CD14-positive monocyte (primary cell): ENCODE data around the gene COPB2. TPM values are rescaled to one million over a fixed set of nuclear protein-coding genes. Genes with fewer than 3 reads are reported as not detected.
A peak's percentile ranks its signal among the peaks of the same experiment; 100 is the strongest.

Source experiments
- DNase-seq, 3 donors: peaks; one replicate each; pipeline ENCODE4 v3.0.0-alpha.2; 2011 to 2022
- H2AFZ ChIP-seq: 2 replicates; pipeline ENCODE4 v1.6.0; 2012; ENCODE audit warnings: mild to moderate bottlenecking, low read depth, low read length, inconsistent platforms; ENCODE audit not compliant: insufficient read depth, poor library complexity, severe bottlenecking
- H3K27ac ChIP-seq, 2 donors: 1 replicate in 1 of 2; 2 replicates in 1 of 2; pipeline ENCODE4 v1.5.1; 2012 to 2013; ENCODE audit warnings: low read length in 2 of 2, control low read depth in 1 of 2, inconsistent platforms in 1 of 2, low read depth in 1 of 2, mild to moderate bottlenecking in 1 of 2
- H3K27me3 ChIP-seq, 2 donors: one replicate each; pipeline versions ENCODE4 v1.6.0 to v1.6.1; 2011 to 2013; ENCODE audit warnings: low read length in 2 of 2; ENCODE audit not compliant: control insufficient read depth in 2 of 2, insufficient read depth in 2 of 2
- H3K36me3 ChIP-seq, 2 donors: replicated peaks in 1 of 2; 1 replicate in 1 of 2; 2 replicates in 1 of 2; pipeline versions ENCODE4 v1.5.1 to v1.6.1; 2012 to 2013; ENCODE audit warnings: low read length in 2 of 2, control low read depth in 1 of 2, inconsistent platforms in 1 of 2, mild to moderate bottlenecking in 1 of 2; ENCODE audit not compliant: insufficient read depth in 2 of 2, control insufficient read depth in 1 of 2
- H3K4me1 ChIP-seq, 2 donors: 1 replicate in 1 of 2; 2 replicates in 1 of 2; pipeline versions ENCODE4 v1.5.1 to v1.6.1; 2012 to 2013; ENCODE audit warnings: low read length in 2 of 2, control low read depth in 1 of 2, inconsistent platforms in 1 of 2, mild to moderate bottlenecking in 1 of 2, moderate library complexity in 1 of 2; ENCODE audit not compliant: insufficient read depth in 2 of 2, control insufficient read depth in 1 of 2
- H3K4me2 ChIP-seq: replicated peaks from 2 replicates; pipeline ENCODE3; 2012; ENCODE audit warnings: low read length, moderate library complexity, mild to moderate bottlenecking; ENCODE audit not compliant: poor library complexity, severe bottlenecking; ENCODE audit errors: extremely low read depth
- H3K4me3 ChIP-seq, 3 experiments: fragments of 200-600 bp in 1 of 3; sonication (generic) in 1 of 3; replicated peaks in 1 of 3; 1 replicate in 2 of 3; 2 replicates in 1 of 3; pipeline ENCODE4 v1.5.1; 2011 to 2013; ENCODE audit warnings: low read length in 3 of 3, mild to moderate bottlenecking in 3 of 3, control low read depth in 2 of 3, low read depth in 2 of 3, inconsistent platforms in 1 of 3, moderate library complexity in 1 of 3
- H3K79me2 ChIP-seq: 2 replicates; pipeline ENCODE4 v1.6.0; 2012; ENCODE audit warnings: mild to moderate bottlenecking, control low read depth, inconsistent platforms, low read length, moderate library complexity; ENCODE audit not compliant: insufficient read depth
- H3K9ac ChIP-seq: 2 replicates; pipeline ENCODE4 v1.6.0; 2017; ENCODE audit warnings: low read length, mild to moderate bottlenecking; ENCODE audit not compliant: insufficient read depth, poor library complexity, severe bottlenecking
- H3K9me3 ChIP-seq, 2 donors: replicated peaks in 1 of 2; 1 replicate in 1 of 2; 2 replicates in 1 of 2; pipeline versions ENCODE4 v1.5.1 to v1.6.1; 2012 to 2013; ENCODE audit warnings: low read length in 2 of 2, control low read depth in 1 of 2; ENCODE audit not compliant: control insufficient read depth in 1 of 2, insufficient read depth in 1 of 2
- H4K20me1 ChIP-seq: 2 replicates; pipeline ENCODE4 v1.6.0; 2012; ENCODE audit warnings: mild to moderate bottlenecking, low read length, control low read depth, moderate library complexity; ENCODE audit not compliant: insufficient read depth
- H3K27ac Mint-ChIP-seq, 7 donors: one replicate each; pipeline ENCODE4 v1.8.0; 2020; ENCODE audit warnings: mild to moderate bottlenecking in 7 of 7, mixed read lengths in 7 of 7, moderate library complexity in 6 of 7, inconsistent platforms in 2 of 7
- H3K27me3 Mint-ChIP-seq, 3 donors: one replicate each; pipeline ENCODE4 v1.8.0; 2021 to 2022; ENCODE audit warnings: low read depth in 3 of 3, mild to moderate bottlenecking in 3 of 3, mixed read lengths in 3 of 3, moderate library complexity in 3 of 3, inconsistent platforms in 1 of 3
- H3K36me3 Mint-ChIP-seq, 2 donors: one replicate each; pipeline ENCODE4 v1.8.0; 2020; ENCODE audit warnings: mixed read lengths in 2 of 2, inconsistent platforms in 1 of 2, mild to moderate bottlenecking in 1 of 2
- H3K4me1 Mint-ChIP-seq: one replicate; pipeline ENCODE4 v1.8.0; 2020; ENCODE audit warnings: mild to moderate bottlenecking, mixed read lengths
- H3K4me3 Mint-ChIP-seq, 2 donors: one replicate each; pipeline ENCODE4 v1.8.0; 2020; ENCODE audit warnings: mild to moderate bottlenecking in 2 of 2, mixed read lengths in 2 of 2, moderate library complexity in 1 of 2
- H3K9me3 Mint-ChIP-seq, 7 donors: one replicate each; pipeline ENCODE4 v1.8.0; 2020 to 2022; ENCODE audit warnings: mixed read lengths in 7 of 7, mild to moderate bottlenecking in 6 of 7, moderate library complexity in 6 of 7, inconsistent platforms in 2 of 7
- CTCF ChIP-seq: fragments of 200-600 bp; IDR thresholded peaks from one replicate; pipeline ENCODE4 v1.8.0; 2022; ENCODE audit warnings: antibody characterized with exemption, mild to moderate bottlenecking
- WGBS: methylation state at CpG from one replicate; pipeline ENCODE4 v1.1.5; 2013; ENCODE audit warnings: missing lambda C conversion rate; ENCODE audit not compliant: insufficient coverage; 5-methylcytosine and 5-hydroxymethylcytosine counted together
- intact Hi-C, 2 donors: fragments of 100-400 bp; cut with micrococcal nuclease; formaldehyde crosslinking; loops; one replicate each; pipeline versions ENCODE4 v1.15.0 to v1.15.1; 2023
- polyA plus RNA-seq, 3 donors: library from polyadenylated mRNA; depleted of rRNA in 1 of 3; unstranded in 2 of 3; stranded (reverse) in 1 of 3; fragments of 300-500 nt in 2 of 3; fragments of >200 nt in 1 of 3; fragmentation: Illumina TruSeq in 2 of 3; gene quantifications; 1 replicate in 2 of 3; 2 replicates in 1 of 3; pipeline ENCODE4 v1.2.3, GENCODE V29; 2012 to 2021

The COPB2 gene
- polyA plus RNA-seq, 3 donors: 22.6 to 95.6 (median 76.9) TPM

GRCh38 chr3:139318431-139318816 lies 71.0 kb downstream of the COPB2 start:
- no peak for TF ChIP-seq CTCF
- no peaks in the 10 kb centered on the region for H3K79me2 ChIP-seq
- no peaks in the 10 kb centered on the region for H3K27me3 ChIP-seq
- intact Hi-C loops: no loop called here
- no CpG with 5 or more reads among the region's 3 CpGs for WGBS
- H4K20me1 ChIP-seq: no peaks in the 10 kb centered on the region
- peak overlapping the region in 1 of 7 donors; percentile 69 for H3K27ac Mint-ChIP-seq
- H3K9me3 ChIP-seq: no peaks in the 10 kb centered on the region
- H2AFZ ChIP-seq: no peak overlapping the region
- no peak overlapping the region for H3K4me3 Mint-ChIP-seq
- H3K36me3 Mint-ChIP-seq: no peaks in the 10 kb centered on the region
- H3K9ac ChIP-seq: no peak overlapping the region
- H3K4me2 ChIP-seq: no peak overlapping the region
- no peaks in the 10 kb centered on the region for H3K4me1 Mint-ChIP-seq
- DNase-seq: no peak
- no peaks in the 10 kb centered on the region for H3K9me3 Mint-ChIP-seq
- no peak overlapping the region for H3K27ac ChIP-seq
- H3K4me1 ChIP-seq: no peaks in the 10 kb centered on the region
- H3K4me3 ChIP-seq: no peak overlapping the region
- peaks cover 8 to 11% (median 10%) of the 10 kb centered on the region in 3 donors for H3K27me3 Mint-ChIP-seq
- no peaks in the 10 kb centered on the region for H3K36me3 ChIP-seq

- no peak overlapping the region for H3K27ac ChIP-seq
- H3K36me3 ChIP-seq: no peaks in the 10 kb centered on the region
- Mint-ChIP-seq H3K9me3 (no peaks in the 10 kb centered on the region), H3K4me1 (no peaks in the 10 kb centered on the region), H3K4me3 (no peak overlapping the region), H3K27me3 (peaks cover 8 to 13% (median 11%) of the 10 kb centered on the region in 3 donors), H3K36me3 (no peaks in the 10 kb centered on the region), H3K27ac (peak overlapping the region in 1 of 7 donors; percentile 69)
- H3K9me3 ChIP-seq: no peaks in the 10 kb centered on the region
- H4K20me1 ChIP-seq: no peaks in the 10 kb centered on the region
- no peaks in the 10 kb centered on the region for H3K4me1 ChIP-seq
- no peaks in the 10 kb centered on the region for H3K27me3 ChIP-seq
- intact Hi-C loops: no loop called here
- no peak overlapping the region for H3K9ac ChIP-seq
- no peak for TF ChIP-seq CTCF
- H3K4me3 ChIP-seq: no peak overlapping the region
- no peak for DNase-seq
- H3K79me2 ChIP-seq: no peaks in the 10 kb centered on the region
- WGBS: 91% methylated on average over 8 of the region's 8 CpGs
- no peak overlapping the region for H2AFZ ChIP-seq
- H3K4me2 ChIP-seq: no peak overlapping the region
Measured at GRCh38 chr3:139317660-139318430, 71.6 kb downstream of the COPB2 start.
